Activated CD4-positive, alpha-beta T cell treated with anti-CD3 and anti-CD28 coated beads for 48 hours (primary cell): ENCODE data around the gene A1CF.
"Not testable (repeated sequence)": the region's sequence is repeated elsewhere in the genome, so short reads cannot be mapped to it uniquely, and the experiment has no call there.

ENCODE experiments used
- DNase-seq: peaks from one replicate; pipeline ENCODE4 v3.0.0-alpha.2; 2020

The A1CF gene

DNA sequence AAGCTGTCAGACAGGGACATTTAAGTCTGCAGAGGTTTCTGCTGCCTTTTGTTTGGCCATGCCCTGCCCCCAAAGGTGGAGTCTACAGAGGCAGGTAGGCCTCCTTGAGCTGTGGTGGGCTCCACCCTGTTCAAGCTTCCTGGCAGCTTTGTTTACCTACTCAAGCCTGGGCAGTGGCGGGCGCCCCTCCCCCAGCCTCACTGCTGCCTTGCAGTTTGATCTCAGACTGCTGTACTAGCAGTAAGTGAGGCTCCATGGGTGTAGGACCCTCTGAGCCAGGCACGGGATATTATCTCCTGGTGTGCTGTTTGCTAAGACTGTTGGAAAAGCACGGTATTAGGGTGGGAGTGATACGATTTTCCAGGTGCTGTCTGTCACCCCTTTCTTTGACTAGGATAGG lies 97.5 kb downstream of the A1CF start:
- DNase-seq = not testable (repeated sequence)

DNA sequence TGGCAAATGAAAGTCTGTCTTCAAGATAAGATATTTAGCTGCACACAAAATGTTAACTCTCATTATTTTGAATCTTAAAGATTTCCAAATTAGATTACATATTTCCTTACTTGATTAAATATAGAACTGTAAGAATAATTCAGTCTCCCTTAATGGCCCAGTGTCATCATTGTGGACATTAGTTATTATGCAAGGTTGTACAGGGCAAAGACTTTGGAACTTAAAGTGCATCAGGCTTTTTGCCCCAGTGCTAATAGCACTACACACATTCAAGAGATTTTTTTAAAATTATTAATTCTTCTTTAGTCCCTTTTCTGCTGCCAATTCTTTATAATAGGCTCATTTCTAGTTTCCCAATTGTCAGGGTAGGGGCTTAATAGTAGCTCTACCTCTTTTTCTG lies 103.4 kb downstream of the A1CF start:
- not testable (repeated sequence) for DNase-seq

DNA sequence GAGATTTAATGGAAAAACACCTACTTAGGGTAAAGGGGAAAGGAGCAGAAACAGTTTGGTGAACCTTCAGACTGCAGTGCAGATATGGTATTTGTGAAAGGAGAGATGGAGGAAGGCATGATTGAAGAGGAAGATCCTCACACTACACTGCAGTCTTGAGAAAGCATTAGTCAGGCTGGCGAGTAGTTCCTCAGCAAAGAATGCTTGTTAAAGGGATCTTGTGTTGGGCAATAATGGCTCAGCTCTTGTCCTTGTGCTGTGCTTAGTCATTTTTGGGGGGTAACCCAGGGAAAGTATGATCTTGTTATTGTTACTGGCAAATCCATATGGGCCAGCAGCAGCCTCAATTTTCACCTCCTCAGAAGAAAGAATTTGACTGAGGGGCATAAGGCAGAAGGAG lies 105.4 kb downstream of the A1CF start:
- not testable (repeated sequence) for DNase-seq

DNA sequence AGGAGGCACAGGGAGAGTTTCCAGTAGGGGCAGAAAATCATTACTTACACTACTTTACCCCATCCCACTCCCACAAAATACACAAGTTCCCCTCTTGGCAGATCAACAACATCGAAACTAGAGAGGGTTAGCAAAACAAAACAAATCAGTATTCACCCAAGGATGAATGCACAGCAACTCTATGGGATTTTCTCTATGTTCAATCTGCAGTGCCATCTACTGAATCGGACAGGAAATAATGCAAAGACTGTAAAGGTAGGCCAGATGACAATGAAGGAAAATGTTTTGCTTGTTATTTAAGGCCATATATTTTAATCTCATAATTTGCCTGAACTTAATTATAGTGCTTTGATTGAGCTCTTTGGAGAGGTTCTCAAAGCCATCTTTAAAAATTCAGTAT lies 110.6 kb downstream of the A1CF start:
- not testable (repeated sequence) for DNase-seq

DNA sequence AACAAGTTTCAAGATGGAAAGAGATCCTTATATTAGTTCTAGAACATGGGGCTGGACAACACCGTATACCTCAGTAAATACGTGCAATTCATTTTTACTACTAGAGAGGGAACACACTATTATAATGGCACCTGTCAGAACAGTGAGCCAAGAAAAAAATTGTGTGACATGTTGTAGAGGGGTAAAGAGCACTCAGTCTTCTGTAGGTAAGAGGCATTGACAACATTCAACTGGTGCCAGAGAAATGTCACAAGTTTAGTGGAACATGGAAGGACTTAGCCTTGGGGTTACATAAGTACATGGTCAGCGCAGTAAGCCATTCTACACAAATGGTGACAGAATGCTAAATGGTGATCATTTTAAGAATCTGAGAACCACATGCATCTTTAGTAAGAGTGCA lies 113.4 kb downstream of the A1CF start:
- not testable (repeated sequence) for DNase-seq

DNA sequence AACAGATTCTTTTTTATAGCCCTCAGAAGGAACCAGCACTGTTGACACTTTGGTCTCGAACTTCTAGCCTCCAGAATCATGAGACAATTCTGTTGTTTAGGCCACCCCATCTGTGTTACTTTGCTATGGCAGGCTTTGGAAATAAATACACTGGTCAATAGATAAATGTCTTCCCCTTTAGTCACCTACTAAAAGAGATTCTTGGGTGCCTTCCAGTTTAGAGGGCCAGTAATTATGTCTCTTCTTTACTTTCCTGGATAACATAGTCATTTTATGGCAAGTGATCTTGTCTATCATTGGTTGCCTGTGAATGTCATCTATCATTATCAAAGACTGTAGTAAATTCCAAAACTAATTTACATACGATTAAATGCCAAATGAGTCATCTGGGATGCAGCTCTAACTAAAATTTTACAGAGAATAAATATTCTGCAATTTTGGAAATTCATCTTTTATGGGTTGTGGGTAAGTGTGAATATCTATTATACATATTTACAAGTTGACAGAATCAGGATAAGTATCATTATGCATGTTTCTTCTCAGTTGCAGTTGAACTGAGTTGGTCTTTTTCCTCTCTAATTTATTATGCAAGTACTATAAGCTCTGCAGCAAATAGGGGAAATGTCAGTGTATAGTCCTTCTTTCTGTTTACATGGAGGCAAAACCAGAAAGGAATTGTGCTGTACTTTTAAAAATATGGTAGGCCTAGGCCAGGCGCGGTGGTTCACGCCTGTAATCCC lies 118.5 kb downstream of the A1CF start:
- DNase-seq = not testable (repeated sequence)
